Astrocyte (in vitro differentiated cells and primary cell): Measurements from ENCODE around the gene RPL27A. TPM values are rescaled to one million over a fixed set of nuclear protein-coding genes. Genes with fewer than 3 reads are reported as not detected.

Source experiments
- DNase-seq: peaks from one replicate; pipeline ENCODE4 v3.0.0-alpha.2; 2010; ENCODE audit warnings: low read depth
- FAIRE-seq: peaks from 2 replicates; lab custom pipeline; 2011; peaks lifted over from hg19 to GRCh38; lab: Jason Lieb, UNC
- H2AFZ ChIP-seq: 2 replicates; pipeline ENCODE4 v1.6.0; 2012; ENCODE audit warnings: low read depth, low read length, inconsistent platforms
- H3K27ac ChIP-seq: 2 replicates; pipeline ENCODE4 v1.5.1; 2011; ENCODE audit warnings: low read depth, low read length, inconsistent platforms
- H3K27me3 ChIP-seq: 2 replicates; pipeline ENCODE4 v1.6.0; 2011; ENCODE audit warnings: low read length, inconsistent platforms; ENCODE audit not compliant: insufficient read depth
- H3K36me3 ChIP-seq: 2 replicates; pipeline ENCODE4 v1.5.1; 2011; ENCODE audit warnings: low read length, inconsistent platforms; ENCODE audit not compliant: insufficient read depth
- H3K4me1 ChIP-seq: 2 replicates; pipeline ENCODE4 v1.5.1; 2011; ENCODE audit warnings: low read length, inconsistent platforms; ENCODE audit not compliant: insufficient read depth
- H3K4me2 ChIP-seq: 2 replicates; pipeline ENCODE4 v1.6.0; 2012; ENCODE audit warnings: low read length, inconsistent platforms
- H3K4me3 ChIP-seq: 2 replicates; pipeline ENCODE4 v1.5.1; 2011; ENCODE audit warnings: low read depth, mild to moderate bottlenecking, low read length, inconsistent platforms; ENCODE audit not compliant: insufficient read depth
- H3K79me2 ChIP-seq: 2 replicates; pipeline ENCODE4 v1.6.0; 2012; ENCODE audit warnings: mild to moderate bottlenecking, low read length, inconsistent platforms; ENCODE audit not compliant: insufficient read depth
- H3K9ac ChIP-seq: 2 replicates; pipeline ENCODE4 v1.6.0; 2012; ENCODE audit warnings: mild to moderate bottlenecking, low read length, inconsistent platforms
- H3K9me3 ChIP-seq: 2 replicates; pipeline ENCODE4 v1.5.1; 2012; ENCODE audit warnings: low read depth, mild to moderate bottlenecking, low read length, inconsistent platforms; ENCODE audit not compliant: insufficient read depth
- H4K20me1 ChIP-seq: 2 replicates; pipeline ENCODE4 v1.6.0; 2012; ENCODE audit warnings: low read length, inconsistent platforms; ENCODE audit not compliant: insufficient read depth
- H3K27ac Mint-ChIP-seq: one replicate; pipeline ENCODE4 v1.8.0; 2021; ENCODE audit warnings: mild to moderate bottlenecking, mixed read lengths; ENCODE audit not compliant: unreplicated experiment
- H3K27me3 Mint-ChIP-seq: one replicate; pipeline ENCODE4 v1.8.0; 2021; ENCODE audit warnings: low read depth, mixed read lengths; ENCODE audit not compliant: unreplicated experiment
- H3K36me3 Mint-ChIP-seq: one replicate; pipeline ENCODE4 v1.8.0; 2021; ENCODE audit warnings: low read depth, mixed read lengths; ENCODE audit not compliant: unreplicated experiment
- H3K4me1 Mint-ChIP-seq: one replicate; pipeline ENCODE4 v1.8.0; 2021; ENCODE audit warnings: low read depth, mixed read lengths; ENCODE audit not compliant: unreplicated experiment
- H3K4me3 Mint-ChIP-seq: one replicate; pipeline ENCODE4 v1.8.0; 2021; ENCODE audit warnings: mild to moderate bottlenecking, moderate library complexity, mixed read lengths; ENCODE audit not compliant: unreplicated experiment
- H3K9me3 Mint-ChIP-seq: one replicate; pipeline ENCODE4 v1.8.0; 2021; ENCODE audit warnings: mild to moderate bottlenecking, mixed read lengths; ENCODE audit not compliant: unreplicated experiment
- EZH2 ChIP-seq: IDR thresholded peaks from 2 replicates; pipeline ENCODE4 v1.6.1; 2012; ENCODE audit warnings: mild to moderate bottlenecking, low read length, inconsistent platforms; ENCODE audit not compliant: insufficient read depth
- total RNA-seq: library from RNA; stranded (reverse); gene quantifications from 2 replicates; pipeline ENCODE4 v1.2.1, GENCODE V29; 2021
- TF ChIP-seq, protein P1 (sequence below): IDR thresholded peaks from 2 replicates; pipeline ENCODE4 v1.5.1; 2011; ENCODE audit warnings: low read depth, mild to moderate bottlenecking, inconsistent platforms, low read length, moderate library complexity; ENCODE audit not compliant: insufficient read depth

Gene RPL27A
- total RNA-seq, 1 donor from 2014 or later = 682 TPM

DNA sequence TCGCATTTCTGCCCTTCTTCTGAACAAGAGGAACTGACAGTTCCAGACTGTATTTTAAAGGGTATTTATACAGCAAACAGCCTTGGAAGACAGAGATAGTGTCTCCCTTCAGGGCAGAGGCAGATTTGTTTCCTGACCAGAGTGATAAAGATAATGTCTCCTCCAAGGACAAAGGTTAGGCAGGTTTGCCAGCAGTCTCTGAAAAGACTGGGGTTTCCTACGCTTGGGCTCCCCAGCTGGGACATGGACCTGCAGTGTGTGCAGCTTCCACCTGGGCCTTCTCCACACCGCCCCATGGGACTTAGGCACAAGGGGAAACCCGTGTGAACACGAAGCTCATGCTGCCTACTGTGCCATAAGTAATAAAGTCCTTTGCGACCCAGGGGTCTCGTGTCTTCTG, 42.1 kb downstream of the RPL27A start:
- FAIRE-seq = no peak
- H3K27ac ChIP-seq = no peak overlapping the region
- H3K9ac ChIP-seq = no peak overlapping the region

DNA sequence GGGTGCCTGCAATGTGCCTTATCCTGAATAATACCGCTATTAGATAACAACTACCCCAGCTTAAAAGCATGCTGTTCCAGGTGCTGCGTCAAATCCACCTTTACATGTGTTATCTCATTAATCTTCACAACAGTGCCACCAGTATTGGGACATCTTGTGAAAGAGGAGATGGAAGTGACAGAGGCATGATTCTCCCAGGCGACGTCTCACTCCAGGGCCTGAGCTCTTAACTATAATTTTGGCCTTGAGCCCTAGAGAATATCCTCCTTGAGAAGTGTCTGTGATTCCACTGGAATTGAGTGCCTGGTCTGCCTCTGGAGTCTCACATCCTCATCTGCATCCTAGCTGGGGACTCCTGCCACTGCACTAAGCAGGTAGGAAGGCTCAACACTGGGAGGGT, 43.8 kb downstream of the RPL27A start:
- H4K20me1 ChIP-seq = peaks cover 11% of the 10 kb centered on the region
- no peaks in the 10 kb centered on the region for H3K27me3 ChIP-seq
- no peak overlapping the region for H2AFZ ChIP-seq
- no peak overlapping the region for H3K4me3 ChIP-seq
- FAIRE-seq (no peak), DNase-seq (no peak)
- H3K4me1 ChIP-seq = peaks cover 39% of the 10 kb centered on the region
- TF ChIP-seq, protein P1, sequence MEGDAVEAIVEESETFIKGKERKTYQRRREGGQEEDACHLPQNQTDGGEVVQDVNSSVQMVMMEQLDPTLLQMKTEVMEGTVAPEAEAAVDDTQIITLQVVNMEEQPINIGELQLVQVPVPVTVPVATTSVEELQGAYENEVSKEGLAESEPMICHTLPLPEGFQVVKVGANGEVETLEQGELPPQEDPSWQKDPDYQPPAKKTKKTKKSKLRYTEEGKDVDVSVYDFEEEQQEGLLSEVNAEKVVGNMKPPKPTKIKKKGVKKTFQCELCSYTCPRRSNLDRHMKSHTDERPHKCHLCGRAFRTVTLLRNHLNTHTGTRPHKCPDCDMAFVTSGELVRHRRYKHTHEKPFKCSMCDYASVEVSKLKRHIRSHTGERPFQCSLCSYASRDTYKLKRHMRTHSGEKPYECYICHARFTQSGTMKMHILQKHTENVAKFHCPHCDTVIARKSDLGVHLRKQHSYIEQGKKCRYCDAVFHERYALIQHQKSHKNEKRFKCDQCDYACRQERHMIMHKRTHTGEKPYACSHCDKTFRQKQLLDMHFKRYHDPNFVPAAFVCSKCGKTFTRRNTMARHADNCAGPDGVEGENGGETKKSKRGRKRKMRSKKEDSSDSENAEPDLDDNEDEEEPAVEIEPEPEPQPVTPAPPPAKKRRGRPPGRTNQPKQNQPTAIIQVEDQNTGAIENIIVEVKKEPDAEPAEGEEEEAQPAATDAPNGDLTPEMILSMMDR = no peak
- no peak for TF ChIP-seq EZH2
- no peaks in the 10 kb centered on the region for H3K27me3 Mint-ChIP-seq
- no peak overlapping the region for H3K27ac Mint-ChIP-seq
- no peak overlapping the region for H3K4me2 ChIP-seq
- no peak overlapping the region for H3K4me3 Mint-ChIP-seq
- no peak overlapping the region for H3K9ac ChIP-seq
- H3K36me3 Mint-ChIP-seq = peaks cover 32% of the 10 kb centered on the region
- H3K9me3 Mint-ChIP-seq = peaks cover 3% of the 10 kb centered on the region
- H3K79me2 ChIP-seq = peaks cover 2% of the 10 kb centered on the region
- H3K9me3 ChIP-seq = no peaks in the 10 kb centered on the region
- H3K4me1 Mint-ChIP-seq = peaks cover 35% of the 10 kb centered on the region
- peaks cover 5% of the 10 kb centered on the region for H3K36me3 ChIP-seq
- H3K27ac ChIP-seq = no peak overlapping the region

More for the DNA sequence above, 42.1 kb downstream of the RPL27A start:
- Histone ChIP-seq H3K27me3 (no peaks in the 10 kb centered on the region), H3K79me2 (peaks cover 3% of the 10 kb centered on the region), H3K4me3 (no peak overlapping the region), H3K36me3 (peaks cover 5% of the 10 kb centered on the region), H4K20me1 (peaks cover 8% of the 10 kb centered on the region), H2AFZ (no peak overlapping the region), H3K4me1 (peaks cover 57% of the 10 kb centered on the region), H3K4me2 (no peak overlapping the region), H3K9me3 (no peaks in the 10 kb centered on the region)
- H3K27ac Mint-ChIP-seq = no peak overlapping the region
- peaks cover 3% of the 10 kb centered on the region for H3K9me3 Mint-ChIP-seq
- peaks cover 29% of the 10 kb centered on the region for H3K36me3 Mint-ChIP-seq
- no peak for TF ChIP-seq EZH2
- TF ChIP-seq, protein P1 = no peak
- H3K4me1 Mint-ChIP-seq = peaks cover 51% of the 10 kb centered on the region
- H3K4me3 Mint-ChIP-seq = no peak overlapping the region
- H3K27me3 Mint-ChIP-seq = no peaks in the 10 kb centered on the region
- DNase-seq = no peak

DNA sequence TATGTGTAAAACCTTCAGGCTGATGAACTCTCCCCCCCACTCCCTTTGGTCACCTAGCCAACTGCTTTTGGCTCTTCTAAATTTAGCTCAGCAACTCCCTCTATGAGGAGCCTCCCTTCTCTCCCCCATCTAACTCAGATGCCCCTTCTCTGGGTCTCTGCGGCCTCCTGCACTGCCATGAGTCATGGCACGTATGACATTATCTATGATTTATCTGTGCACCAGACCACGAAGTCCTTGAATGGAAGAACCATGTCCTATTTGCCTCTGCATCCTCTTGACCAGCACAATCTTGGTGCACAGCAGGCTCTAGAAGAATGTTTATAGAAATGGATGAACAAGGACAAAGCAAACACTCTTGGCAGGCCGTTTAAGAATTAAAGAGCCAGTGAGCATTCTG, 46.0 kb downstream of the RPL27A start:
- H3K27me3 ChIP-seq = no peaks in the 10 kb centered on the region
- peaks cover 10% of the 10 kb centered on the region for H3K79me2 ChIP-seq
- no peak overlapping the region for H2AFZ ChIP-seq
- H3K9ac ChIP-seq = no peak overlapping the region
- H3K9me3 ChIP-seq = no peaks in the 10 kb centered on the region
- no peak overlapping the region for H3K4me3 ChIP-seq
- peaks cover 43% of the 10 kb centered on the region for H3K4me1 Mint-ChIP-seq
- DNase-seq = peak; percentile 75
- H3K27ac Mint-ChIP-seq = no peak overlapping the region
- H3K27ac ChIP-seq = no peak overlapping the region
- H3K4me2 ChIP-seq = peak overlapping the region; percentile 43
- peaks cover 40% of the 10 kb centered on the region for H3K36me3 Mint-ChIP-seq
- no peaks in the 10 kb centered on the region for H3K27me3 Mint-ChIP-seq
- FAIRE-seq = no peak
- peaks cover 31% of the 10 kb centered on the region for H4K20me1 ChIP-seq
- TF ChIP-seq, protein P1 = no peak
- TF ChIP-seq EZH2 = no peak
- H3K9me3 Mint-ChIP-seq = peaks cover 3% of the 10 kb centered on the region
- peak overlapping the region; percentile 9 for H3K4me3 Mint-ChIP-seq
- H3K36me3 ChIP-seq = peaks cover 5% of the 10 kb centered on the region
- H3K4me1 ChIP-seq = peaks cover 43% of the 10 kb centered on the region
